NCI-H748 (cell line): ENCODE results near the gene ETFB.

Source experiments
- DNase-seq: peaks from one replicate; lab custom pipeline; 2025; ENCODE audit not compliant: unreplicated experiment; lab: John Stamatoyannopoulos, UW

Gene ETFB

GRCh38 chr19:51296336-51297093, 69.7 kb downstream of the ETFB start:
- DNase-seq: no peak

- DNase-seq: no peak
These were observed 70.6 kb downstream of the ETFB start for GRCh38 chr19:51295382-51296126.
